Sciatic nerve (tissue), 2 donors: ENCODE measurements around the gene ANAPC13. TPM values are rescaled to one million over a fixed set of nuclear protein-coding genes. Genes with fewer than 3 reads are reported as not detected.
A peak's percentile ranks its signal among the peaks of the same experiment; 100 is the strongest.

ENCODE experiments used
- ATAC-seq: fragments of 200-7000 bp; cut with Tn5 transposase; one replicate; pipeline ENCODE4 v1.9.1; 2020; ENCODE audit warnings: mild to moderate bottlenecking, moderate library complexity
- DNase-seq: peaks from one replicate; pipeline ENCODE4 v3.0.0-alpha.2; 2020; ENCODE audit warnings: low spot score
- intact Hi-C: fragments of 100-400 bp; cut with DNase I; formaldehyde crosslinking; loops from one replicate; pipeline ENCODE4 v1.14.2; 2022
- total RNA-seq: library from RNA; stranded (reverse); fragmentation: NEBNext Ultra II Directional; extraction: Animal tissue kit (Norgen Biotek cat#: 25700); gene quantifications from one replicate; pipeline ENCODE4 v1.2.1, GENCODE V29; 2021
- donor health status: DM: no; HTN: no; CAD: no.
- donor health status: DM: no; HTN: no; CAD: no.

The ANAPC13 gene
- total RNA-seq, 1 donor from 2014 or later = 39.1 TPM

- ATAC-seq (no peak), DNase-seq (no peak)
- intact Hi-C loops = no loop called here
Measured at GRCh38 chr3:134460965-134461364, 24.8 kb downstream of the ANAPC13 start.

DNA sequence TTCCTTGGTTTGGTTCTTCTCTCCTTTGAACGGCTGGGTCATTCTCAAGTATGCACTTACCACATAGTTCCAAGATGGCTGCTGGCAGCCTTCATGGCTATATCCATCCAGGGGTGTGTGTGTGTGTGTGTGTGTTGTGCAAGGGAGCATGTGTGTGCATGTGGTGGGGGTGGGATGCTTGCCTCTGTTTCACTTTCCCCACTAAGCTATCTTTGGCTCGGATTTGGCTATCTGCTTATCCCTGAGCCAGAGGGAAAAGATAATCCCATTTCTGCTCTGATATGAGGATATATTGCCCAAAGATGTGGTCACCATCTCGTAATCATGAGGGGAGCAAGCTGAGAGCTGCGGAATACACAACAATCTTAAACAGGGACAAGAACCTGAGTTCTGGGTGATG lies 26.2 kb downstream of the ANAPC13 start:
- ATAC-seq (no peak), DNase-seq (no peak)
- intact Hi-C loops = no loop called here

- ATAC-seq (no peak), DNase-seq (no peak)
- intact Hi-C loops = no loop called here
Measured at GRCh38 chr3:134458406-134458945, 27.3 kb downstream of the ANAPC13 start.

GRCh38 chr3:134457376-134458074 lies 28.3 kb downstream of the ANAPC13 start:
- no peak for ATAC-seq
- DNase-seq = no peak
- intact Hi-C loops = no loop called here

DNA sequence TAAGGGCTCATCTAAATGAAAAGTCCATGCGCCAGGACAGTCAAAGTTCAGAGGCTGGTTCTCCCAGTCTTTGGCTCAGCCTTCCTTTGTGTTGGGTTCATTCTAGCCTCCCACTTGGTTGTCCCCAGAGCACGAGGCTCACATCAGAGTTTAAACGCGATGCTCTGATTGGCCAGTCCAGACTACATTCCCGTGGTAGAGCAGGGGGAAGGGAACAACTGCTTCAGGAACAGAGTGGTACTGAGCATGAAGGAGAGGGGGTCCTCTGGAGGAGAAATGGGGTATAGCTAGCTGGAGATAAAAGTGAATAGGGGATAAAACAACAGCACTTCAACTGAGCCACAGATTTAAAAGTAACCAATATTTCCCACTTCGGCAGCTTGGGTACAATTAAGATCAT lies 32.2 kb downstream of the ANAPC13 start:
- ATAC-seq (peak; percentile 51), DNase-seq (no peak)
- intact Hi-C loops = no loop called here

GRCh38 chr3:134449951-134450350 lies 35.8 kb downstream of the ANAPC13 start:
- intact Hi-C loops = loop anchor here (5.0 kb wide), 1 partner anchor 78 kb away; the partner anchor contains the start of gene AMOTL2
- ATAC-seq = no peak
- no peak for DNase-seq

GRCh38 chr3:134449277-134449676 lies 36.5 kb downstream of the ANAPC13 start:
- DNase-seq (no peak), ATAC-seq (peak; percentile 70)
- intact Hi-C loops = loop anchor here (5.0 kb wide), 1 partner anchor 77 kb away; the partner anchor contains the start of gene AMOTL2

DNA sequence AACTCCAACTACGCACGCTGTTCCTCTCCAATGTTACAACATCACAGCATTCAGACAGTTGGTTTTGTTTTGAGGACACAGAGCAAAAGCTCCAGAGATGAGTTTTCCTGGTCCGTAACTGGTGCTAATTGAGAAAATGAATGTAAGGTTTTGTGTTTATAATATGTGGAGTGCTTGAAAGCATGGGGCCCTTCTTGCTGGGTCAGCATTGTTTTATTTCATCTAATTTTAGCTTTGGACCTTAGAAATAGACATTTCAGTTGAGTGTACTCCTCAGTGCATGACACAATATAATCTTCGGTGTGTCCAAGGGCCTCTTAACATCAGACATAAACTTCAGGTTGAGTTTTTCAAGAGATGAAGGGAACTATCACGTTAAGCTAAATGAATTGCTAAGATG lies 37.1 kb downstream of the ANAPC13 start:
- intact Hi-C loops = loop anchor here (5.0 kb wide), 1 partner anchor 76 kb away; the partner anchor contains the start of gene AMOTL2
- ATAC-seq (no peak), DNase-seq (no peak)

DNA sequence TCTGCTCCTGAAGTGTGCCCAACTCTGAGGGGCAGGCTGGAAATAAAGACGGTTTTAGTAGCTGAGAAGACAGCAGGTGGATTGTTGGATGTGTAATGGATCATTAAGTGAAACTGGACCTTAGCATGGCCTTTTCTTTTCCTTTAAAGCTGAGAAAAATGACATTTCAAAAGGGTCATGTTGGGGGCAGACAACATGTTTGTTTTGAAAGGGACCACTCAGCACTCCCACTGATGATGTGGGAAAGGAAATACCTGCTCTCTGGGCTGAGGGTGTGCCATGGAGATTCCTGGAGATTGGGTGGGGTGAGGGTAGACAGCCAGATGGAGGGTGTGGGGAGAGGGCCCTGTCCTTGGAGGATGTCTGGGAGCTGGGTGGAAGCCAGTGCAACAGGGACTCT lies 38.4 kb downstream of the ANAPC13 start:
- intact Hi-C loops = loop anchor here (5.0 kb wide), 1 partner anchor 75 kb away; the partner anchor contains the start of gene AMOTL2
- DNase-seq = no peak
- ATAC-seq = peak; percentile 3

DNA sequence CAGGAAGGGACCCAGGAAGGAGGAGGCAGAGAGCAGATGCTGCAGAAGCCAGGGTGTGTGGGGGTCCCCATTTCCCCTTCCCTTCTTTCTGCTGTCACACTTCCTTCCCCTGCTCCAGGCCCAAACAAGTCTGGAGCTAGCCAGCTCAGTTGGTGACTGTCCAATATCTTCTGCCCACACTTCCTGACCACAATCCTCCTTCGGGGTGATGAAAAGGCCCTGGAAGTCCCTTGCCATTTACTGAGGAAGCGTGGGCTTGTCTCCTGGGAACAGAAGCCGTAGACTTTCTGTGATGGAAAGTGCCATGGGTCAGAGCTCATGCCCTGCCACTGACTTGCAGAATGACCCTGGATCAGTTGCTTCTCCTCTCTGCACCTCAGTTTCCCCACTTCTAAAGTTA lies 39.0 kb downstream of the ANAPC13 start:
- DNase-seq = no peak
- intact Hi-C loops = loop anchor here (5.0 kb wide), 1 partner anchor 74 kb away; the partner anchor contains the start of gene AMOTL2
- ATAC-seq = peak; percentile 31

DNA sequence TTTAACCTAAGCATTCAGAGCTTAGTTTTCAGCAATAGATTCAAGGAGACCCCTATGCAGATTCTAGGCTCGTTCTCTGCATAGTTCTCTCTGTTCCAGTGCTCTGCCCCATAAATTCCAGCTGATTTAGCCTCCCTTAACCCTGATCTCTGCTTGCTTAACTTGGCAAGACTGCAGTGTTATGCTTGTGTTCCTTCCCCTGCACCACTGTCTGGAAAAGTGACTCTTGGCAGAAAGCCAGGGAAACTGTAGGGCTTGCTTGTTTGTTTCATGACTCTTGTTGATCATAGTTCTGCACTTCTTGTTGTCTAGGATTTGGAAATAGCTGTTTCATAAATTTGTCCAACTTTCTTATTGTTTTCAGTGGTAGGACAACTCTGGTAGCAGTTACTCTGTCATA lies 40.1 kb downstream of the ANAPC13 start:
- ATAC-seq = peak; percentile 83
- no peak for DNase-seq
- intact Hi-C loops = loop anchor here (5.0 kb wide), 1 partner anchor 73 kb away; the partner anchor contains the start of gene AMOTL2

GRCh38 chr3:134445095-134445494 lies 40.7 kb downstream of the ANAPC13 start:
- no peak for ATAC-seq
- intact Hi-C loops = loop anchor here (5.0 kb wide), 1 partner anchor 73 kb away; the partner anchor contains the start of gene AMOTL2
- no peak for DNase-seq

- ATAC-seq (no peak), DNase-seq (no peak)
- intact Hi-C loops = no loop called here
Measured at GRCh38 chr3:134441821-134442220, 44.0 kb downstream of the ANAPC13 start.

DNA sequence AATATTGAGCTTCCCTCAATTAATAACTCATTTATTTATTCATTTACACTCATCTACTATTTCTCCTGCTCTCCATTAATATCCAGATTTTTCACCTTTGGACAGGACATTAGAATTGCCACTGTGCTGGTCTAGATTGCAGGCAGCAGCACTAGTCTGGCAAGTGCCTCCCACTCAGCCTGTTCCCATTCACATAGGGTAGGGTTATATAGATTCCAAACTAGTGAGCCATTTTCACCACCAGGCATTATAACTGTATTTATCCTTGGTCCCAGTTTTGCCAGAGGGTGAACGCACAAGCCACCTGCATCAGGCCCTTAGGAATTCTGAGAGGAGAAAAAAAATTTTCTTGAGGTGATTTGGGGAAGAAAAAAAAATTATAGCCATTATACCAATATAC lies 44.5 kb downstream of the ANAPC13 start:
- ATAC-seq = no peak
- DNase-seq = no peak
- intact Hi-C loops = no loop called here

DNA sequence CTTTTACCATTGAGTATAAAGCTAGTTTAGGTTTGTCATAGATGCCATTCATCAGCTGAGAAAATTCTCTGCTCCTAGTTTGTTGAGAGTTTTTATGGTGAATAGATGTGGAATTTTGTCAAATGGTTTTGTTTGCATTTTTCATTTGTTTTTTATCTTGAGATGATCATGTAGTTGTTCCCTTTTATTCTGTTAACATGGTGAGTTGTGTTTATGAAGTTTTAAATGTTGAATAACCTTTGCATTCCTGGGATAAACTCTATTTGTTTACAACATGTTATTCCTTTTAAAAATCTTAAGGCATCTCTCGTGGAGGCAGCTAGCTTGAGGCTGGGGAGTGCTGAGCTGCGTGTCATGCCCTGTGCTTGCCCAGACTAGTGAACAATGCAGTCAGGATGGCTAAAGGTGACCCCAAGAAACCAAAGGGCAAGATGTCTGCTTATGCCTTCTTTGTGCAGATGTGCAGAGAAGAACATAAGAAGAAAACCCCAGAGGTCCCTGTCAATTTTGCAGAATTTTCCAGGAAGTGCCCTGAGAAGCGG lies 48.5 kb downstream of the ANAPC13 start:
- ATAC-seq (no peak), DNase-seq (no peak)
- intact Hi-C loops = no loop called here

DNA sequence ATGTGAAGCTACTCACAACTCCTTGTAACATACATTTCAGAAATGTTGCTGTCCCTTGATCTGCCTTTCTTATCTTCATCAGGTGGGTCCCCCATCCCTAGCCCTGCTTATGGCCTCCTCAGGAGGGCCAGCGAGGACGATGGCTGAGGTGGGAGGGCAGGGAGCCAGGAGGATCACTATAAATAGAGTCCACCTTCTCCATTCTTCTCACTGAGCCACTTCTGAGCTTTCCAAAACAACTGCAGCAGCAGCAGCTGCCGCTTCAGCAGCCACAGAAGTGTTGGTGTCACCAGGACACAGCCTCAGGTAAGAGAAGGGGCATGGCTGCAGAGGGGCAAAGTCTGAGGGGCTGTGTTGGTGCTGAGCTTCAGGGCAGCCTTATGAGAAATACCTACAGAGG lies 53.5 kb downstream of the ANAPC13 start:
- intact Hi-C loops = no loop called here
- DNase-seq (no peak), ATAC-seq (no peak)

- intact Hi-C loops = no loop called here
- no peak for DNase-seq
- no peak for ATAC-seq
Measured at GRCh38 chr3:134430950-134431445, 54.8 kb downstream of the ANAPC13 start.

- intact Hi-C loops = no loop called here
- peak; percentile 6 for ATAC-seq
- no peak for DNase-seq
Measured at GRCh38 chr3:134430174-134430573, 55.6 kb downstream of the ANAPC13 start.

DNA sequence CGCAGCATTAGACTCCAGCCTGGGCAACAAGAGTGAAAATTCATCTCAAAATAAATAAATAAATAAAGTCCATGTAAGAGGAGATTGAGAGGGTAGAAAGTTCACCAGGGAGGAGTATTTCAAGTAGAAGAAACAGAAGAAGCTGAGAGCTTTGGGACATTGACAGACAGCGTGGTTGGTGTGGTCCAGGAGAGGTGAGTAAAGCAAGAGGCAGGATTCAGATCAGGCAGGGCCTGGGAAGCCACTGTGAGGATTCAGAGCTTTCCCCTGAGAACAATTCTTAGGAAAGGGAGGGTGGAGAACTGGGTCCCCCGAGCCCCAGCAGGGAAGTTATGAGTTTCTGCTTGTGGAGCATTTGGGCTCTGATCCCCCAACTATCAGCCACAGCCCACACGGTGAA lies 57.4 kb downstream of the ANAPC13 start:
- DNase-seq = no peak
- intact Hi-C loops = no loop called here
- ATAC-seq = no peak
